Spinal cord (tissue), 10 donors: ENCODE results near the gene SYNE1. TPM values are rescaled to one million over a fixed set of nuclear protein-coding genes. Genes with fewer than 3 reads are reported as not detected.

Source experiments
- DNase-seq, 6 donors: peaks; one replicate each; pipeline versions ENCODE4 v3.0.0 to v3.0.0-alpha.2; 2013 to 2015; ENCODE audit warnings: low spot score in 6 of 6, low read depth in 4 of 6
- H3K27ac ChIP-seq: one replicate; pipeline ENCODE4 v1.5.1; 2013; ENCODE audit warnings: low read depth, low read length, control low read depth
- H3K27me3 ChIP-seq: one replicate; pipeline ENCODE4 v1.6.1; 2013; ENCODE audit warnings: low read length; ENCODE audit not compliant: control insufficient read depth, insufficient read depth
- H3K36me3 ChIP-seq: one replicate; pipeline ENCODE4 v1.6.1; 2013; ENCODE audit warnings: low read length; ENCODE audit not compliant: control insufficient read depth, insufficient read depth
- H3K4me1 ChIP-seq: one replicate; pipeline ENCODE4 v1.6.1; 2013; ENCODE audit warnings: low read length; ENCODE audit not compliant: control insufficient read depth, insufficient read depth
- H3K4me3 ChIP-seq: one replicate; pipeline ENCODE4 v1.5.1; 2013; ENCODE audit warnings: low read depth, low read length, control low read depth
- H3K9me3 ChIP-seq: one replicate; pipeline ENCODE4 v1.6.1; 2013; ENCODE audit warnings: low read length; ENCODE audit not compliant: control insufficient read depth, insufficient read depth
- WGBS: methylation state at CpG from one replicate; pipeline ENCODE4 v1.1.5; 2013; ENCODE audit warnings: missing lambda C conversion rate; ENCODE audit not compliant: insufficient coverage; 5-methylcytosine and 5-hydroxymethylcytosine counted together
- polyA plus RNA-seq, 2 donors: library from polyadenylated mRNA; unstranded; fragments of 120-200 nt; gene quantifications; one replicate each; pipeline ENCODE4 v1.2.1, GENCODE V29; 2013; ENCODE audit not compliant: insufficient read length in 2 of 2
- total RNA-seq, 2 donors: library from RNA; depleted of rRNA in 1 of 2; stranded (reverse); fragments of 120-200 nt in 1 of 2; fragments of >200 nt in 1 of 2; gene quantifications; one replicate each; pipeline versions ENCODE4 v1.2.3 to v1.2.4, GENCODE V29; 2013 to 2014
- donor health status: healthy.

The SYNE1 gene
- total and polyA plus RNA-seq, 4 donors, result 71.5 to 201 (median 105) TPM

DNA sequence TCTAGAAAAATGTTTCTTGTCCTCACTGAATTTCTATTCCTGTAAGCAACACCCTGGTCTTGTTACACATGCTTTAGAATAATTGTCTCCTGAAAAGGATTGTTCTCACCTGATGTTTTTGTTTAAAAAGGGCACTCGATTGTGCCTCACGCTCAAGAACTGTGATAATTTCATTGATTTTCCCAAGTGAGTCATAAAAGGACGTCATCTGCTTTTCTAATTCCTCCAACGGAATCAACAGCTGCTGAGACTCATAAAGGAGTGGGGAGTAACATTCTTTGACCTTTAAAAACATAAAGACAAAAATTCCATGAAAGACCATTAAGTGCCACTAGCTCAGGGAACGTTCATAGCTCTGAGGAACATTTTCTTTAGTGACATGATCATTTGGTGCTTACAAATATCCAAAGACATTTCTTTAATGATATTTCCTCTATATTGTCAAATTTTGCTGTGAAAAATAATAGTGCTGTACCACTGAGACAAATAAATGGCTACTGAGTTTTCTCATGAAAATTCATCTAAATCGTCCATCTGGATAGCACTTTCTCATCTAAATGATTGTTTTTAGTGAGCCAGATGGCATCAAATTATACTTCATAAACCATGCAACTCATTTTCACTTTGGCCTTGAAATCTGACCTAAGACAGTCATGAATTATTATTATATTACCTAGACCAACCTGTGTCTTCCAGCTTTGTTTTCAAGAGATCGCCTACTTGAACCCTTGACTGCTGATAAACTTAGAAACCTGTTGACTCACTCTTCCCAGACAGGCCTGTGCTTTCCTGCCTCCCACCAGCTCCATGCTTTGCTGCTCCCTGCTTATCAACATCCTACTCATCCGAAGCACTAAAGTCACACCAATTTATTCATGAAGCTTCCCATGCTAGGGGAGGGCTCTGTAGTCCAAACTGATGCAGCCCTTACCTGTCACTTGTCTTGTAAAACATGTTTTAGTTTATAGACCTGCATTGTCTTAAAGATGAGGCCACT, 178.2 kb downstream of the SYNE1 start:
- WGBS, result 84% methylated on average over 2 of the region's 8 CpGs
- H3K9me3 ChIP-seq, result no peaks in the 10 kb centered on the region
- no peak overlapping the region for H3K27ac ChIP-seq
- no peaks in the 10 kb centered on the region for H3K36me3 ChIP-seq
- H3K4me1 ChIP-seq, result no peaks in the 10 kb centered on the region
- DNase-seq, result peak in 1 of 6 donors; percentile 37
- no peak overlapping the region for H3K4me3 ChIP-seq
- H3K27me3 ChIP-seq, result no peaks in the 10 kb centered on the region

DNA sequence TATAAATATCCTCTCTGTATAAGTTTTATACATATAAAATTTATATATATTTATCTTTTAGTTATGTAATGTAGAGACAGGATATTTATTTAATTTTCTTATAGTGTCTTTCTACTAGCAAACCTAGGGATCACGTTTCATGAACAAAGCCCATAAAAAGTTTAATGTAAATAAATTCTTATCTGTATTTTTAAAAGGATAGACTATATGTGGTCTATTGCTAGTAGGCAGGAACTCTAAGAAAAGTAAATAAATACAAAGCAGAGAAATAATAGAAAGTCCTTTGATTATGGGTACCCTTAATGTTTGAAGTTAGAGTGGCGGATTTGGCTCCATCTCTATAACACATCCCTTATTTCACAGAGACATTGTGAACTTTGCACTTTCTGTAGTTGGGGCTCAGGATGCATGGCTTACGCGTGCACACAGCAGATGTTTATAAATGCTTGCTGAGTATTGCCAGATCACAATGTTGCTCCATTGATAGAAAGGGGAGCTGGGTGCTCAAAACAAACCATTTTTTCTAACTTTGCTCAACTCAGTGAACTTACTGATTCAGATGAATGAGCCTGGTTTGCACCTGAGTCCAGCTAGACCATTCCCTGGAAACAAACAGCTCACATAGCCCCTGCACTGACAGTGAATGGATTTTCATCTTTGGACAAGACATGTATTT, 179.1 kb downstream of the SYNE1 start:
- no peak for DNase-seq
- Histone ChIP-seq H3K4me3 (no peak overlapping the region), H3K27me3 (no peaks in the 10 kb centered on the region), H3K27ac (no peak overlapping the region), H3K4me1 (no peaks in the 10 kb centered on the region), H3K9me3 (no peaks in the 10 kb centered on the region), H3K36me3 (no peaks in the 10 kb centered on the region)
- WGBS, result no CpG with 5 or more reads among the region's 4 CpGs

DNA sequence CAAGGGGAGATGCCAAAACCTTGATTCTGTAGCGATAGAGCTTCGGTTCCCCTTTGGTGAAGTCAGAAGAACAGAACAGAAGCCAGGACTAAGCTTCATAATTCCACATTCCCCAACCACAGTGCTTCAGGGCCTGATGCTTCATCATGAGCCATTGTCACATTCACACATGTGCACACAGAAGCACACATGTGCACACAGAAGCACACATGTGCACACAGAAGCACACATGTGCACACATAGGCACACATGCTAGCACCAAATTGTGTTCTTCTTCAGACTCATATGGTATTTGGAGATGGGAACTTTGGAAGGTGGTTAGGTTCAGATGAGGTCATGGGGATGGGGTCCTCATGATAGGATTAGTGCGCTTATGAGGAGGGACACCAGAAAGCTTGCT, 183.2 kb downstream of the SYNE1 start:
- H3K27ac ChIP-seq, result no peak overlapping the region
- WGBS, result 100% methylated on average over 3 of the region's 3 CpGs
- DNase-seq, result no peak

GRCh38 chr6:152453421-152453820, 183.7 kb downstream of the SYNE1 start:
- DNase-seq, result no peak
- WGBS, result 92% methylated on average over 6 of the region's 7 CpGs
- H3K9me3 ChIP-seq, result no peaks in the 10 kb centered on the region
- no peaks in the 10 kb centered on the region for H3K4me1 ChIP-seq
- no peaks in the 10 kb centered on the region for H3K27me3 ChIP-seq
- H3K4me3 ChIP-seq, result no peak overlapping the region
- H3K27ac ChIP-seq, result no peak overlapping the region
- H3K36me3 ChIP-seq, result no peaks in the 10 kb centered on the region

More for the DNA sequence above, 183.2 kb downstream of the SYNE1 start:
- Histone ChIP-seq H3K4me1 (no peaks in the 10 kb centered on the region), H3K27me3 (no peaks in the 10 kb centered on the region), H3K9me3 (no peaks in the 10 kb centered on the region), H3K36me3 (no peaks in the 10 kb centered on the region), H3K4me3 (no peak overlapping the region)

DNA sequence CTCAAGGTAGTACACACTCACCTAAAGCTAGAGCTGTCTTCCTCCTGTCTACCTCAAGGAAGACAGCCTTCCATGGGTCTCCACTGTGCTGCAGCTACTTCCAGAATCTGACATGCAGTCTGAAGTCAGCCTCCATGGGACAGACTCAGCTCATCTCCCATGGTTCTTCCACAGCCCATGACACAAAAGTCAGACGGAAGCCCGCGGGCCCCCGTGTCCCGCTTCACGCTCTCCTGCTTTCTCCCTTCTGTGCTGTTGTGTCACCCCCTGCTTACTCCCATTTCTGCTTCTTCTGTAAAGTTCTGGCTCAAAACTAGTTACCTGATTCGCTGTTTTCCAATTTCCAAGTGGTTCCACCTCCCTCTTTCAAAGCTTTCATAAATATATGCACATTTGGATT, 184.5 kb downstream of the SYNE1 start:
- WGBS, result 100% methylated on average over 6 of the region's 7 CpGs
- no peak for DNase-seq
- Histone ChIP-seq H3K4me3 (no peak overlapping the region), H3K36me3 (no peaks in the 10 kb centered on the region), H3K4me1 (no peaks in the 10 kb centered on the region), H3K9me3 (no peaks in the 10 kb centered on the region), H3K27me3 (no peaks in the 10 kb centered on the region), H3K27ac (no peak overlapping the region)

GRCh38 chr6:152450519-152450918, 186.6 kb downstream of the SYNE1 start:
- H3K4me1 ChIP-seq, result no peaks in the 10 kb centered on the region
- H3K27ac ChIP-seq, result no peak overlapping the region
- 100% methylated on average over 3 of the region's 4 CpGs for WGBS
- DNase-seq, result no peak
- no peaks in the 10 kb centered on the region for H3K27me3 ChIP-seq
- no peak overlapping the region for H3K4me3 ChIP-seq
- no peaks in the 10 kb centered on the region for H3K36me3 ChIP-seq
- no peaks in the 10 kb centered on the region for H3K9me3 ChIP-seq

GRCh38 chr6:152441902-152442301, 195.3 kb downstream of the SYNE1 start:
- no peak overlapping the region for H3K27ac ChIP-seq
- H3K4me1 ChIP-seq, result no peaks in the 10 kb centered on the region
- H3K9me3 ChIP-seq, result no peaks in the 10 kb centered on the region
- DNase-seq, result peak in 1 of 6 donors; percentile 78
- no peak overlapping the region for H3K4me3 ChIP-seq
- H3K27me3 ChIP-seq, result no peaks in the 10 kb centered on the region
- H3K36me3 ChIP-seq, result peaks cover 4% of the 10 kb centered on the region
- 76% methylated on average over 11 of the region's 15 CpGs for WGBS

DNA sequence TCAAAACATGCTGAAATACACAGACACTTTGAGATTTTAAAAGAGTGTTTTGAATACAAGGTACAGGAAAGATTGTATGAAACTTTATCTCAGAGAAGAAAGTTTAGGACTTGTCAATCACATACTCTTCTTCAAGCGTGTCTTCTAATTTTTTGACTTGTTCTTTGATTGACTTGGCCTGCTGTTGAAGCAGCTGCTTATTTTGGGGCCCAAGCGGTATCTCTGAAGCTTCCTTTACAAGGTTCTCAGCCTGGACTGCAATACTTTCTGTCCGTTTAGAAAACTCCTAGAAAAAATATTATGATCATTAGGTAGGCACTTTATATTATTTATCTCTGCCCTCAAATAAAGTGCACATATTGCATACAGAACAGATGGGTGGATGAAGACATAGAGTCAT, 201.3 kb downstream of the SYNE1 start:
- no peaks in the 10 kb centered on the region for H3K36me3 ChIP-seq
- H3K4me3 ChIP-seq, result no peak overlapping the region
- no CpG with 5 or more reads among the region's 3 CpGs for WGBS
- no peaks in the 10 kb centered on the region for H3K4me1 ChIP-seq
- no peak for DNase-seq
- no peaks in the 10 kb centered on the region for H3K27me3 ChIP-seq
- H3K27ac ChIP-seq, result no peak overlapping the region
- no peaks in the 10 kb centered on the region for H3K9me3 ChIP-seq

GRCh38 chr6:152432758-152433157, 204.4 kb downstream of the SYNE1 start:
- Histone ChIP-seq H3K4me3 (no peak overlapping the region), H3K9me3 (no peaks in the 10 kb centered on the region), H3K27me3 (no peaks in the 10 kb centered on the region), H3K27ac (no peak overlapping the region), H3K4me1 (no peaks in the 10 kb centered on the region), H3K36me3 (no peaks in the 10 kb centered on the region)
- no CpG with 5 or more reads among the region's 2 CpGs for WGBS
- DNase-seq, result no peak
